Measurements from ENCODE around the gene ANKRD35.

ANKRD35 gene

GRCh38 chr1:145892486-145893087, 6.9 kb upstream of the ANKRD35 start:
- DNase-seq = no peak

GRCh38 chr1:145891587-145892485, 6.2 kb upstream of the ANKRD35 start:
- peak; percentile 74 for DNase-seq

DNA sequence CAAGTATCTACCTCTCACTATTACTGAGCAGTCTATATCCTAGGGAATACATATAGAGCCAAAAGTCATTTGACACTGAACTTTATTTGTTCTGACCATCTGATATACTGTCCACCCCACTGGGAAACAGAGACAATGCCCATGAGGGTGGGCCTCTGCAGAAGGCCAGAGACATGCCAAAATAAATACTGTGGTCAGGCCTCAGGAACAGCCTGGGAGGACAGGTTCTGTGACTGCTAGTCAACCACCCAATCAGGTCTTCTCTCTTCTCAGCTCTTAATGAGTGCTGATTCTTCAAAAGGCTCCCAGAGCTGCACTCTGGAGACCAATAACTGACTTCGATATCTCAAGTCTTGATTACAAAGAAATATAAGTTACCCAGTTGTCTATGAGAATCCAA, 5.5 kb upstream of the ANKRD35 start:
- DNase-seq = no peak

DNA sequence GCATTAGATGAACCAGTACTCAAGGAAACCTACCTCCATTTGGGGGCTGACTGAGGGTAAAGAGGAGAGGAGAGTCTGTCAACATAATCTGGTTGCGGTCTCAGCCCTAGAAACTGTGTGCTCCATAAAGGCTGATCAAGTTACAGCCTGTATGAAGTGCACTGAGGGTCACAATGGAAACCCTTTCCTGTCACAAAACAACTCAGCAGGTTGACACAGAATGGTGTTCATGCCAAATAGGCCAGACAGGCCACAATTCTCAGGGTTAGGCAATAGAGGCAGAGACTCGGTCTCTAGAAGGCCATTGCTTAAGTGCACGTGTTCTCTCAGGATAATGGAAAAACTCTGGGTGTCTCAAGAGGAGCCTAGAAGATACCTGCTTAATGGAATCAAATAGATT, 4.1 kb upstream of the ANKRD35 start:
- DNase-seq = no peak

- no peak for DNase-seq
Observed at GRCh38 chr1:145887631-145888030, 2.0 kb upstream of the ANKRD35 start.

DNA sequence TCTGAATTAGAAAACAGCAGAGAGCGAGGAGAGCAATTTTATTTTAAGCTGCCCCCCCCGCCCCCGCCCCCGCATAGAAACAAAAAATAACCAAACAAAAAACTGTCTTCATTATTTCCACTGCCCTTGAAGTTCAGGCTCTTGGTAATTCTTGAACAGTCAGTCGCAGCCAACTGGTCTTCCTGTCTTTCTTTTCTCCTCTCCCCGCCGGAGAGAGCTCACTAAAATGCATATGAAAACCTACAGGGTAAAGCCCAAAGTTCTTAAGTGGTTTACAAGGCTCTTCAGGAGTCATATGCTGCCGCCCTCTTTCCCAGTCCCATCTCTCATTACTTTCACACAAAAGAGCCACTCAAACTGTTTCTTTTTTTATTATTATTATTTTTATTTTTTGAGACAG, 1.1 kb upstream of the ANKRD35 start:
- no peak for DNase-seq

- no peak for DNase-seq
Observed at GRCh38 chr1:145886390-145886789, 724 bp upstream of the ANKRD35 start.

GRCh38 chr1:145884675-145885074, 991 bp downstream of the ANKRD35 start:
- no peak for DNase-seq

DNA sequence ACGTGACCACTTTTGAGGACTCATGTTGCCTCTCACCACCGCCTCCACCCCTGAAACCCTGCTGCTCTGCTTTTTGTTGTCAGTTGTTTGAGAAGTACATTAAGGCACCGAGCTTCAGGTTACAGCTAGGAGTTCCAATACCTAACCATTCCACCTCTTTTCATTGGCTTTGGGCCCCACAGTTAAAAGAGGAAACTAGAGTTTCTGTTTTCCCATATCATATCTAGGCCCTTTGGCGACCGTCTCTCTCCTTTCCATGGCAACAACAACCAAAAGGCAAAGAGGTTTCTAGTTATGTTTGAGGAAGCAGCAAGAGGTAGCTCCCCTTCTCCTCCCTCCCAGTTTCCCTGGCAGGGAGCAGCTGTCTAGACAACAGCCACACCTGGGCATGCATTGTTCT, 5.9 kb downstream of the ANKRD35 start:
- no peak for DNase-seq

DNA sequence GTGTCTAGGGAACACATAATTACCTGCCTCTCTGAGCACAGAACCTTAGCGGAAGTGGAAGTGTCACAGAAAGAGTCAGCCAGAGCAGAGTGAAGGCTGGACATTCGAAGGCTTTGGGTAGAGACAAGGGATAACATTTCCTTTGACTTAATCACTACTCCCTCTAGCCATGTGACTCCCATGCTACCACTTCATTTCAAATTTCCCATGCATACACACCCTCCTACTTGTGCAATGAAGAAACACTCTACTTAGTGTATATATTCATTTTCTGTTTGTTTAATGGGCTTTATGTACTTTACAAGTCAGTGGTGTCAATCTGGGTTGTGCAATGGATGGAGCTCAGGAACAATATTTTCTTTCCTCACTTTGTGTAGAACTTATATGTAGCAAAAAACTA, 6.9 kb downstream of the ANKRD35 start:
- DNase-seq = no peak

- DNase-seq = no peak
Observed at GRCh38 chr1:145877923-145878486, 7.7 kb downstream of the ANKRD35 start.

DNA sequence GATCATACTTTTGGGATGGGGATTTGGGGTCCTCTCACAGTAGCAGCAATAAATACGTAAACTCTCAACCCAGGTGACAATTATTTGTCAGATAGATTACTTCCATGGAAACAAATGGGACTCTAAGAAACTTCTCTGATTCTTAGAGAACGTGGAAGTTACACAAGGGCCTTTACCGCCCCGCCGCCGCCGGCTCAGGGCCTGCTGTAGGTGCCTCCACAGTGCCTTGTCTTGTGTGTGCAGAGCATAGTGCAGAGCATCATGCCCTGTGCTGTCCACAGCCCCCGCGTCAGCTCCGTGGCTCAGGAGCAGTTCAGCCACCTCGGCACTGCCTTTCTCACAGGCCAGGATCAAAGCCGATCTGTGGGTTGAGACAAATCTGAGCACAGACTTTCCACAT, 11.0 kb downstream of the ANKRD35 start:
- DNase-seq = no peak

GRCh38 chr1:145871994-145872924, 13.4 kb downstream of the ANKRD35 start:
- DNase-seq = peak; percentile 76

- DNase-seq = no peak
Observed at GRCh38 chr1:145868232-145868631, 17.4 kb downstream of the ANKRD35 start.

DNA sequence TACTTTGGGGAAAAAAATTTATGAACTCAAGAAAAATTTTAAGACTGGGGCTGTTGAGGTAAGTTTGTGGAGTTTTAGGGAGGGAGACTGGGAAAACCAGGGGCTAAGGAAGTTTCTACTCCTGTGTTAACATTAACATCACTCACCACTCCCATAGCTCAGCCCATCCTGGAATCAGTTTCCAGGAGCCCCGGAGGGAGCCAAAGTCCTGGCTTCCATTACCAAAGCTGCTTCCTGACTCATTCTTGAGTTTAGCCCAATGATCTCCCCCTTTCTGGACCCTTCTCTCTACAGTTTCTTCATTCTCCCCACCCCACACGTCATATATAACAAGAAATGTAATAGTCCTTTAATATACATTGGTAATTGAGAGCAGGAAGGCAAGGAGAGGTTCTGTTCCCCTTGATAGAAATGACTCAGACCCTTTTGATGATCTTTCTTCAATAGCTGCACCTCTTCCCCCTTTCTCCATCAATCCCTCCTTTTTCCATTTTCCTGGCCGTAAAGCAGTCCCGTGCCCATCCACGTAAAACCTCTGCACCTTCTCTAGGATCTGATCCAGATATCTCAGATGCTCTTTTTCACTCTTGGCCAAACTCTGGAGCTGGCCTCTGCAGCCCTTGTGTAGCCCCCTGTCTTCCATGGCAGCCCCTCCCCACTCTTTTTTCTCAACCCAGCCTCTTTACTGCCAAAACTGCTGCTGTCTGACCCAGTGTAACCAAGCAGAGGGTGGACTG, 22.2 kb downstream of the ANKRD35 start:
- DNase-seq = no peak

DNA sequence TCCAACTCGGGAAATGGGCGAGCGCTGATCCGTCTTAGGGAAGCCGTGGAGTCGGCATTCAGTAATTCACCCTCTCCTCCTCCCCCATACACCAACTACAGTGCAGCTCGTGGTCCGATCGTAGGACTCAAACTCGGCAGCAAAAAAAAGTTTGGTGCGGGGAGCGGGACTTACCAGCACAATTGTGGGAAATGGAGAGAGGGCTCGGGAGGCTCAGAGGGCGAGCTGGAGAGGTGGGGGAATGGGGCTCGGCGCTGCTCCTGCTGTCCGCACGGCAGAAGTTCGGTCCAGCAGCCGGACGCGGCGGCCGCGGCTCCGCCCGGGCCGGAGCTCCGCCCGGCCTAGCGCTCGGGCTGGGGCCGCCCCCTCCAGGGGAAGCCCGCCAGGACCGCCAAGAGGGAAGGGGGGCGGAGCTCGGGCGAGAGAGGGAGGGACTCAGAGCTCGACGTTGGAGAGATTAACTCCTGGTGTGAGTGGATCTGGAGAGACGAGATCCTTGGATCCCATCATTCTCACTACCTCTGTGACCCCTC, 26.1 kb downstream of the ANKRD35 start:
- peak; percentile 85 for DNase-seq

- peak; percentile 93 for DNase-seq
Observed at GRCh38 chr1:145858901-145859490, 26.7 kb downstream of the ANKRD35 start, which contains the start of gene PIAS3. PIAS3 (minus strand) TSS chr1:145859081; CDS start chr1:145858990, 91 bp downstream.

GRCh38 chr1:145858238-145858900, 27.3 kb downstream of the ANKRD35 start:
- no peak for DNase-seq

DNA sequence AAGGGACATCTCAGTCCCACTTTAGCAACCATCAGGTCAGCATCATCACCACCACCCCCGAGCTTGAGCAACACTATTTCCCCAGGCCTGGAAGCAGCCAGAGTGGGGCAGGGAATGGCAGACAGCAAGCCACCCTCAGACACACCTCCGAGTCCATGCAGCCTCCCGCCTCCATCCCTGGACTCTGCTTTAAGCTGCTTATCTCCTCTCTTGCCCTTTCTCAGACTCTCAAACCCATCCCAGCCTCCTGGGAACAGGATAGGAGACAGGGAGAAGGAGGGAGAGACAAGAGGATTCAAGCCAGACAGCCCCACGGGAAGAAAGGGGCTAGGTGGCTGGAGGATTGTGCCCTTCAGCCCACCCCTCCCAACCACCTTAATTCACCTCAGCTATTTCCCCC, 28.5 kb downstream of the ANKRD35 start:
- no peak for DNase-seq

GRCh38 chr1:145855426-145855948, 30.2 kb downstream of the ANKRD35 start:
- no peak for DNase-seq

Measured in activated CD8-positive, alpha-beta memory T cell treated with anti-CD3 and anti-CD28 coated beads, Interleukin-2, amount 50 U/mL, for 48 hours (primary cell).